ENCODE data around the gene GPC5. TPM values are rescaled to one million over a fixed set of nuclear protein-coding genes. Genes with fewer than 3 reads are reported as not detected.
A peak's percentile ranks its signal among the peaks of the same experiment; 100 is the strongest.

The GPC5 gene
- total and polyA plus RNA-seq, 9 of the 15 experiments (the other 6 are each of a cell fraction or from before 2014, with no cell fraction given) = 0.18 to 0.27 TPM; not detected in 7

- no peak for TF ChIP-seq ZNF277 (CRISPR knock-in tag; IDR thresholded peaks at IDR 0.05; ENCODE audit: borderline replicate concordance)
- TF ChIP-seq ELK1 (CRISPR knock-in tag; IDR thresholded peaks at IDR 0.05) = no peak
- TF ChIP-seq ZBTB7A (IDR thresholded peaks at IDR 0.05; ENCODE audit: borderline replicate concordance, control insufficient read depth, low read depth, low read length) = no peak
Observed at GRCh38 chr13:92436924-92437323, 1038.5 kb downstream of the GPC5 start (continued).

DNA sequence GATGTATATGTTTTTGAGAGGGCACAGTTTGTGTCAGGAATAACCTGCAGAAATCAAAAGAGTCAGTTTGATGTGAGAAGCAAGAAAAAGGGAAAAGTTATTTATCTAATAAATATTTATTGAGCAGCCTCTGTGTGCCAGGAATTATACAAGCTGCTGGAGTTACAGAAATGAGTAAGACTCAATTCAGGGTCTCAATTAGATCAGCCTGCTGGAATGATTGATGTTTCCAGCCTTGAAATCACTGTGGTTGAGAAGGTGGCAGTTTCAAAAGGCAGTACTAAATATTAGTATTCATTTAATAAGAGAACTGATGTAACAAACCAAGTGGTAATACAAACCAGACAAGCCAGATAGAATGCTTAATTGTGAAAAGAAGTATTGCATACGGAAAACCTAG lies 1045.8 kb downstream of the GPC5 start:
- H3K9me3 ChIP-seq (replicated peaks; ENCODE audit: control insufficient read depth, insufficient read depth, low read depth, low read length) = no peaks in the 10 kb centered on the region; the same call in 1 of the 2 replicates
- no peaks in the 10 kb centered on the region for H3K27me3 ChIP-seq (ENCODE audit: control insufficient read depth in 2 of 2, insufficient read depth in 2 of 2, low read length in 2 of 2)
- intact Hi-C loops (cut with micrococcal nuclease) (no loop called here), in situ Hi-C loops (cut with MboI) (no loop called here)
- no TSS peak for BruUV-seq (replicated peaks)
- FAIRE-seq = no peak
- no peaks in the 10 kb centered on the region for H3K36me3 ChIP-seq (ENCODE audit: control insufficient read depth, insufficient read depth, low read length)
- no peaks in the 10 kb centered on the region for H3K4me1 ChIP-seq (replicated peaks in 1 of 2; ENCODE audit: control insufficient read depth in 2 of 2, insufficient read depth in 2 of 2, low read length in 2 of 2)
- no peaks in the 10 kb centered on the region for H4K20me1 ChIP-seq (replicated peaks; ENCODE audit: control insufficient read depth, insufficient read depth, low read length)
- no peak overlapping the region for H3K9ac ChIP-seq (ENCODE audit: insufficient read depth in 1 of 2, low read depth in 2 of 2, low read length in 2 of 2)
- no peak for TF ChIP-seq BHLHE40 (IDR thresholded peaks at IDR 0.05; ENCODE audit: low read length)
- 0 out of 2 replicates have a peak, but pooled peaks have one; percentile 4 for TF ChIP-seq STAT5B (CRISPR knock-in tag; IDR thresholded peaks at IDR 0.05)
- TF ChIP-seq ESRRA (IDR thresholded peaks at IDR 0.05; ENCODE audit: borderline replicate concordance, low read depth) = no peak
- TF ChIP-seq ZFP36 (IDR thresholded peaks at IDR 0.05; ENCODE audit: low read depth, low read length, partially characterized antibody) = no peak
- no peak for TF ChIP-seq TRIM25 (IDR thresholded peaks at IDR 0.05; ENCODE audit: borderline replicate concordance)
- DNase-seq (ENCODE audit: extremely low read depth in 1 of 4, low spot score in 3 of 4) = no peak
- H3K9me1 ChIP-seq (ENCODE audit: control insufficient read depth, insufficient read depth, low read length) = no peaks in the 10 kb centered on the region
- H2AFZ ChIP-seq (ENCODE audit: low read depth, low read length) = no peak overlapping the region
- no peak overlapping the region for H3K4me3 ChIP-seq
- H3K27ac ChIP-seq (ENCODE audit: extremely low read depth, low read depth, low read length) = no peak overlapping the region
- ChIA-PET CTCF (ENCODE audit: low intra/inter-chr PET ratio) (no interaction called here), POLR2A (no interaction called here)
- H3K79me2 ChIP-seq (ENCODE audit: control insufficient read depth, insufficient read depth, low read length) = no peaks in the 10 kb centered on the region
- H3K4me2 ChIP-seq (ENCODE audit: insufficient read depth, low read length) = no peak overlapping the region
- no peak for ATAC-seq
- 0% methylated on average over 1 of the region's 1 CpG for WGBS (ENCODE audit: insufficient coverage, low coverage, missing lambda C conversion rate)
